Left forelimb (tissue), 1 donor: ENCODE results near the gene ZFP2.

ENCODE experiments used
- DNase-seq: peaks from one replicate; pipeline ENCODE4 v3.0.0-alpha.2; 2018; ENCODE audit warnings: low spot score

ZFP2 gene

GRCh38 chr5:178981381-178981780 lies 85.7 kb downstream of the ZFP2 start:
- DNase-seq: no peak
